ENCODE data around the gene ERRFI1.
"Not testable (repeated sequence)": the region's sequence is repeated elsewhere in the genome, so short reads cannot be mapped to it uniquely, and the experiment has no call there.

ERRFI1 gene

DNA sequence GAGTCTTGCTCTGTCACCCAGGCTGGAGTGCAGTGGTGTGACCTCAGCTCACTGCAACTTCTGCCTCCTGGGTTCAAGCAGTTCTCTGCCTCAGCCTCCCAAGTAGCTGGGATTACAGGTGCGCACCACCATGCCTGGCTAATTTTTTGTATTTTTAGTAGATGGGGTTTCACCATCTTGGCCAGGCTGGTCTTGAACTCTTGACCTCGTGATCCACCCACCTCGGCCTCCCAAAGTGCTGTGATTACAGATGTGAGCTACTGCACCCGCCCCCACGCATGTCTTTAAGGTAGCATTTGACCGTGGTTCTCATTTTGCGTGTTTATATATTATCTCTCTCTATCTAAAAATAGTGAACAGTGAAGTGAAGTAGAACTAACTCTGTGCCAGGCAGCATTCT is 62.3 kb downstream of the ERRFI1 start:
- not testable (repeated sequence) for DNase-seq

DNA sequence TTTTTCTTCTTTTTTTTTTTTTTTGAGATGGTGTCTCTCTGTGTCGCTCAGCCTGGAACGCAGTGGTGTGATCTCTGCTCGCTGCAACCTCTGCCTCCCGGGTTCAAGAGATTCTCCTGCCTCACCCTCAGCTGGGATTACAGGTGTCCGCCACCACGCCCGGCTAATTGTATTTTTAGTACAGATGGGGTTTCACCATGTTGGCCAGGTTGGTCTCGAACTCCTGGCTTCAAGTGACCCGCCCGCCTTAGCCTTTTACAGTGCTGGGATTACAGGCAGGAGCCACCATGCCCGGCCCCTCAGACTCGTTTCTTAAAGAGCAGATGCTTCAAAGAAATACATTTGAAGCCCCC is 62.8 kb downstream of the ERRFI1 start:
- not testable (repeated sequence) for DNase-seq

- no peak for DNase-seq
These were observed 63.3 kb downstream of the ERRFI1 start for GRCh38 chr1:7962636-7963377.

GRCh38 chr1:7962014-7962335 is 64.1 kb downstream of the ERRFI1 start:
- peak; percentile 39 for DNase-seq

Data from DMS79 treated with DMSO at 0.1 percent for 48 hours (cell line).